ENCODE data around the gene SPANXA1. TPM values are rescaled to one million over a fixed set of nuclear protein-coding genes. Genes with fewer than 3 reads are reported as not detected.
"Not testable (repeated sequence)": the region's sequence is repeated elsewhere in the genome, so short reads cannot be mapped to it uniquely, and the experiment has no call there.

SPANXA1 gene, protein sequence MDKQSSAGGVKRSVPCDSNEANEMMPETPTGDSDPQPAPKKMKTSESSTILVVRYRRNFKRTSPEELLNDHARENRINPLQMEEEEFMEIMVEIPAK
- not detected in 2 replicates for total RNA-seq
- long read RNA-seq, result 0 reads

DNA sequence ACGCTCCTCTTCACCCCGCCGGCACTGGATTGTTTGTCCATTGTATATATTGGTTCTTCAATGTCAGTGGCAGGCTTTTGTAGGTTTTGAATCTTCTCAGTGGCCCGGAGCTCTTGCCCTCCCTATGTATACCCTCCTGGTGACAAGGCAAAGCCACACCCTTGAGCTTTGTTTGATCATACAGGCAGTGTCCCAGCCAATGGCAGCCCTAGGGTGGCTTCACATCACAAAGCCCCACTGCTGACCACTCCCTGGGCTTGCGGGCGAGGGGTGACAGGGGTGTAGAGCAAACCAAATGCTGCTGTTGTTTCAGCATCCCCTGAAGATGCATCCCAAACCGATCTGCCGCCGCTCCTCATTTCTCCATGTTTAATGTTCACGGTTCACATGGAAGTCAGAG is at the start of gene SPANXA1:
Gene SPANXA1 (minus strand): TSS at position 101 of the 400 bp plus-strand sequence. CDS start 60 bp downstream, at position 41.
- H3K27ac Mint-ChIP-seq (ENCODE audit: unreplicated experiment); H3K36me3 Mint-ChIP-seq (ENCODE audit: unreplicated experiment); H3K27me3 Mint-ChIP-seq (ENCODE audit: unreplicated experiment); H3K4me1 Mint-ChIP-seq (ENCODE audit: unreplicated experiment); DNase-seq (ENCODE audit: extremely low spot score, unreplicated experiment); H3K4me3 Mint-ChIP-seq (ENCODE audit: unreplicated experiment); H3K9me3 Mint-ChIP-seq (ENCODE audit: unreplicated experiment): not testable (repeated sequence)

- no peak for DNase-seq (ENCODE audit: extremely low spot score, unreplicated experiment)
- Mint-ChIP-seq H3K9me3 (ENCODE audit: unreplicated experiment) (peaks cover 22% of the 10 kb centered on the region), H3K27me3 (ENCODE audit: unreplicated experiment) (no peaks in the 10 kb centered on the region), H3K36me3 (ENCODE audit: unreplicated experiment) (no peaks in the 10 kb centered on the region), H3K27ac (ENCODE audit: unreplicated experiment) (no peak overlapping the region), H3K4me1 (ENCODE audit: unreplicated experiment) (no peaks in the 10 kb centered on the region), H3K4me3 (ENCODE audit: unreplicated experiment) (no peak overlapping the region)
- no peak for TF ChIP-seq CTCF (IDR thresholded peaks at IDR 0.05)
Observed at GRCh38 chrX:141632124-141632523, 47.6 kb upstream of the SPANXA1 start.

GRCh38 chrX:141619336-141619735 is 34.8 kb upstream of the SPANXA1 start:
- no peak for DNase-seq (ENCODE audit: extremely low spot score, unreplicated experiment)
- no peaks in the 10 kb centered on the region for H3K36me3 Mint-ChIP-seq (ENCODE audit: unreplicated experiment)
- H3K4me1 Mint-ChIP-seq (ENCODE audit: unreplicated experiment), result no peaks in the 10 kb centered on the region
- no peak overlapping the region for H3K27ac Mint-ChIP-seq (ENCODE audit: unreplicated experiment)
- peaks cover 3% of the 10 kb centered on the region for H3K27me3 Mint-ChIP-seq (ENCODE audit: unreplicated experiment)
- no peak for TF ChIP-seq CTCF (IDR thresholded peaks at IDR 0.05)
- H3K9me3 Mint-ChIP-seq (ENCODE audit: unreplicated experiment), result peaks cover 8% of the 10 kb centered on the region
- H3K4me3 Mint-ChIP-seq (ENCODE audit: unreplicated experiment), result no peak overlapping the region

DNA sequence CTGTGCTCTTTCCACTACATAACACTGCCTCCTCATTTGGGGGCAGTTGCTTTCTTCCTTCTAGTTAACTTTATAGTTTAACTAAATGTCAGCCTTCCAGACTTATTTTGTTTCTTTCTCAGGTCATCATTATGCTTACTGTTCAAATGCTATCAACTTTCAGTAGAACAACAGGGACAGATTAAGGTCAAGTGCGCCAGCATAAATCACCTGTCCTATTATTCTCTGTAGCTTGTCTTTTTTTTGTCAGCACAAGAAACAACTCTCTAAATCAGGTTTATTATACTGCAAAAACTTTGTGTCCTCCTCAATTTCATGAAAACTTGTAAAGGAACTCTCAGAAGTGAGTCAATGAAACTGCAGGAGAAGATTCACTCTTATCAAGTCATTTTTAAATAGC is 24.6 kb upstream of the SPANXA1 start:
- Mint-ChIP-seq H3K36me3 (ENCODE audit: unreplicated experiment) (no peaks in the 10 kb centered on the region), H3K9me3 (ENCODE audit: unreplicated experiment) (peaks cover 4% of the 10 kb centered on the region), H3K4me1 (ENCODE audit: unreplicated experiment) (peaks cover 6% of the 10 kb centered on the region), H3K4me3 (ENCODE audit: unreplicated experiment) (no peak overlapping the region), H3K27ac (ENCODE audit: unreplicated experiment) (no peak overlapping the region), H3K27me3 (ENCODE audit: unreplicated experiment) (no peaks in the 10 kb centered on the region)
- no peak for TF ChIP-seq CTCF (IDR thresholded peaks at IDR 0.05)
- DNase-seq (ENCODE audit: extremely low spot score, unreplicated experiment), result no peak

DNA sequence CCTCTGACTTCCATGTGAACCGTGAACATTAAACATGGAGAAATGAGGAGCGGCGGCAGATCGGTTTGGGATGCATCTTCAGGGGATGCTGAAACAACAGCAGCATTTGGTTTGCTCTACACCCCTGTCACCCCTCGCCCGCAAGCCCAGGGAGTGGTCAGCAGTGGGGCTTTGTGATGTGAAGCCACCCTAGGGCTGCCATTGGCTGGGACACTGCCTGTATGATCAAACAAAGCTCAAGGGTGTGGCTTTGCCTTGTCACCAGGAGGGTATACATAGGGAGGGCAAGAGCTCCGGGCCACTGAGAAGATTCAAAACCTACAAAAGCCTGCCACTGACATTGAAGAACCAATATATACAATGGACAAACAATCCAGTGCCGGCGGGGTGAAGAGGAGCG is 4.9 kb upstream of the SPANXA1 start, which contains the start of gene SPANXA2:
Gene SPANXA2 (plus strand): TSS at position 301 of the 400 bp plus-strand sequence. CDS start 60 bp downstream, at position 361.
- H3K4me1 Mint-ChIP-seq (ENCODE audit: unreplicated experiment); H3K27me3 Mint-ChIP-seq (ENCODE audit: unreplicated experiment); DNase-seq (ENCODE audit: extremely low spot score, unreplicated experiment); H3K9me3 Mint-ChIP-seq (ENCODE audit: unreplicated experiment); H3K36me3 Mint-ChIP-seq (ENCODE audit: unreplicated experiment); H3K4me3 Mint-ChIP-seq (ENCODE audit: unreplicated experiment); H3K27ac Mint-ChIP-seq (ENCODE audit: unreplicated experiment): not testable (repeated sequence)

- H3K4me3 Mint-ChIP-seq (ENCODE audit: unreplicated experiment); H3K27ac Mint-ChIP-seq (ENCODE audit: unreplicated experiment); H3K4me1 Mint-ChIP-seq (ENCODE audit: unreplicated experiment); H3K36me3 Mint-ChIP-seq (ENCODE audit: unreplicated experiment); H3K9me3 Mint-ChIP-seq (ENCODE audit: unreplicated experiment); H3K27me3 Mint-ChIP-seq (ENCODE audit: unreplicated experiment): not testable (repeated sequence)
- peak; percentile 63 for DNase-seq (ENCODE audit: extremely low spot score, unreplicated experiment)
Observed at GRCh38 chrX:141542551-141542950, 42.0 kb downstream of the SPANXA1 start.

Other genes with a start within 250 kb of the SPANXA1 start
- gene SPANXA2, start 5.0 kb upstream of the SPANXA1 start, total RNA-seq, result not detected in 2 replicates
- gene SPANXD, start 114.0 kb upstream of the SPANXA1 start, total RNA-seq, result not detected in 2 replicates